Subcutaneous abdominal adipose tissue (tissue), 5 donors: Measurements from ENCODE around the gene CLSTN1.
A peak's percentile ranks its signal among the peaks of the same experiment; 100 is the strongest.
"Not testable (repeated sequence)": the region's sequence is repeated elsewhere in the genome, so short reads cannot be mapped to it uniquely, and the experiment has no call there.

Experiments used
- H3K27ac ChIP-seq: one replicate; pipeline ENCODE4 v1.7.0; 2013; ENCODE audit warnings: low read depth, mild to moderate bottlenecking, inconsistent platforms, low read length, moderate library complexity
- H3K27me3 ChIP-seq, 5 donors: one replicate each; pipeline ENCODE4 v1.7.0; 2013; ENCODE audit warnings: low read length in 5 of 5, inconsistent platforms in 1 of 5; ENCODE audit not compliant: control insufficient read depth in 5 of 5, insufficient read depth in 4 of 5
- H3K36me3 ChIP-seq, 5 donors: one replicate each; pipeline ENCODE4 v1.7.0; 2013; ENCODE audit warnings: low read length in 5 of 5; ENCODE audit not compliant: control insufficient read depth in 5 of 5, insufficient read depth in 5 of 5
- H3K4me1 ChIP-seq, 5 donors: one replicate each; pipeline ENCODE4 v1.7.0; 2013; ENCODE audit warnings: low read length in 5 of 5, mild to moderate bottlenecking in 3 of 5, moderate library complexity in 1 of 5; ENCODE audit not compliant: control insufficient read depth in 5 of 5, insufficient read depth in 5 of 5
- H3K4me3 ChIP-seq, 5 donors: one replicate each; pipeline ENCODE4 v1.7.0; 2013; ENCODE audit warnings: low read length in 5 of 5, low read depth in 1 of 5
- H3K9ac ChIP-seq, 5 donors: one replicate each; pipeline ENCODE4 v1.7.0; 2013; ENCODE audit warnings: low read length in 5 of 5, mild to moderate bottlenecking in 4 of 5, moderate library complexity in 3 of 5
- H3K9me3 ChIP-seq, 5 donors: one replicate each; pipeline ENCODE4 v1.7.0; 2013; ENCODE audit warnings: low read length in 5 of 5; ENCODE audit not compliant: control insufficient read depth in 5 of 5
- donor health status: healthy.
- donor health status: healthy.
- donor health status: healthy.
- donor health status: healthy.
- donor health status: healthy.

CLSTN1 gene

GRCh38 chr1:9760824-9761223 lies 62.9 kb downstream of the CLSTN1 start:
- no peak overlapping the region for H3K4me3 ChIP-seq
- no peaks in the 10 kb centered on the region for H3K9me3 ChIP-seq
- peaks cover 0 to 5% (median 4%) of the 10 kb centered on the region in 5 donors for H3K4me1 ChIP-seq
- H3K9ac ChIP-seq, result no peak overlapping the region
- peaks cover 0 to 2% (median 0%) of the 10 kb centered on the region in 5 donors for H3K36me3 ChIP-seq
- no peak overlapping the region for H3K27ac ChIP-seq
- H3K27me3 ChIP-seq, result no peaks in the 10 kb centered on the region

DNA sequence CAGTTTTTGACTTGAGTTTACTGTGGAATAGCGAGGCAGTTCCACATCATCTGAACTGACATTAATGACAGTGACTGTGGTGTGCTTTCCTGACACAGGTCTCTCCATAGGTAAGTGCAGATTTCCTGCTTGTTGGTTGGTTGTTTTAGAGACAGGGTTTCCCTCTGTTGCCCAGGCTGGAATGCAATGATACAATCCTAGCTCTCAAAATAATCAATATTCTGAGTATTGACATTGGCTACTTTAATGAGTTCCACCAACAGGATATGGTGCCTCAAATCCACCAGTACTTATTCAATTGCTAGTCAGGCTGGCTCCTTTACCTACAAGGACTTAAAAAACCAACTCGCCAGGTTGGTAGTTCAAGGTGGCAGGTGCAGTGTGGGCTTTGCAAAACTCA lies 63.8 kb downstream of the CLSTN1 start:
- H3K4me3 ChIP-seq, result no peak overlapping the region
- peaks cover 0 to 2% (median 0%) of the 10 kb centered on the region in 5 donors for H3K36me3 ChIP-seq
- peaks cover 0 to 10% (median 4%) of the 10 kb centered on the region in 5 donors for H3K4me1 ChIP-seq
- no peaks in the 10 kb centered on the region for H3K27me3 ChIP-seq
- no peak overlapping the region for H3K9ac ChIP-seq
- H3K9me3 ChIP-seq, result no peaks in the 10 kb centered on the region
- H3K27ac ChIP-seq, result no peak overlapping the region

DNA sequence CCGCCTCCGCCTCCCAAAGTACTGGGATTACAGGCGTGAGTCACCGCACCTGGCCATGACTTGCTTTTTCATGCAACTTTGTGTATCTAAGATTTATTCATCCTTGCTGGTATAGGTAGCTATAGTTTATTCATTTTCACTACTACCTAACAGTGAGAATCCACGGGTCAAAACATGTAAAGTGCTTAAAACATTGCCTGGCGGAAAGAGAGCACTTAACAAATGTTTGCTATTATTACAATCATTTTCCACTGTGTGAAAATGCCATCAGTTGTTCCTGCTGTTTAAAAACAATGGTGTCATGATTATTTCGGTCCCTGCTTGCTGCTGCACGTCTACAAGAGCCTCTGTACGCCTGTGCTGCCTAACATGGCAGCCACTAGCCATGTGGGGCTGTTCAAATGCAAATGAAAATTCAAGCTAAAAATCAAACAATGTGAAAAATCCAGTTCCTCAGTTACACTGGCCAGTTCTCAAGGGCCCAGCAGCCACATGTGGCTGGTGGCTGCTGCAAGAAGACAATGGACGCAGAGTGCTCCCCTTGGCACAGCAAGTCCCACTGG lies 65.1 kb downstream of the CLSTN1 start:
- H3K27ac ChIP-seq, result no peak overlapping the region
- H3K4me1 ChIP-seq, result peaks cover 0 to 6% (median 0%) of the 10 kb centered on the region in 5 donors
- no peak overlapping the region for H3K4me3 ChIP-seq
- no peaks in the 10 kb centered on the region for H3K9me3 ChIP-seq
- no peaks in the 10 kb centered on the region for H3K27me3 ChIP-seq
- no peak overlapping the region for H3K9ac ChIP-seq
- peaks cover 0 to 3% (median 0%) of the 10 kb centered on the region in 5 donors for H3K36me3 ChIP-seq

DNA sequence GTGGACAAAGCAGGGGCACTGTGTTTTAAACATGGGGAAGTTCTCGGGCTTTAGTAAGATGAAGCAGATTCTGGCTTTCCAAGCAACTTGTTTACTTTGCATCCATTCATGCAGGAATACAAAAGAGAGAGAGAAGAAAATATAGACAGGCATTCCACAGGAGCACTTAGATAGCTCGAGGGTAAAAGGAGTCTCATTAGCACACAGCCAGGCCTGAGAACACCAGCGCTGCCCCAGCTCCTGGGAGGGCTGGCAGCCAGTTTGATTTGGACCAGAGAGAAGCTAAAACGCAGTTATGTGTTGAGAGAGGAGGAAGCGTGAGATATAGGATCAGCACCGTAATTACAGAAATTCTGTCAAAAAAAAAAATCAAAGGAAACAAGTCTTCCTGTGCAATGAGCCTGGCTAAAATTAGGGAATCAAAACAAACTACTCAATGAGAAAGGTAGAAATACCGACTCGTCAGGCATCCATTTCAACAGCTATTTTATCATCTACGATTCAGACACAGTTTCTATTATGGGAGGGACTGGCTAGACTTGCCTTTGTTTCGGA lies 68.2 kb downstream of the CLSTN1 start:
- no peaks in the 10 kb centered on the region for H3K27me3 ChIP-seq
- no peak overlapping the region for H3K4me3 ChIP-seq
- peak overlapping the region in 1 of 5 donors; percentile 48 for H3K9ac ChIP-seq
- H3K4me1 ChIP-seq, result peaks cover 0 to 6% (median 0%) of the 10 kb centered on the region in 5 donors
- H3K36me3 ChIP-seq, result peaks cover 0 to 16% (median 8%) of the 10 kb centered on the region in 5 donors
- H3K27ac ChIP-seq, result no peak overlapping the region
- H3K9me3 ChIP-seq, result no peaks in the 10 kb centered on the region

DNA sequence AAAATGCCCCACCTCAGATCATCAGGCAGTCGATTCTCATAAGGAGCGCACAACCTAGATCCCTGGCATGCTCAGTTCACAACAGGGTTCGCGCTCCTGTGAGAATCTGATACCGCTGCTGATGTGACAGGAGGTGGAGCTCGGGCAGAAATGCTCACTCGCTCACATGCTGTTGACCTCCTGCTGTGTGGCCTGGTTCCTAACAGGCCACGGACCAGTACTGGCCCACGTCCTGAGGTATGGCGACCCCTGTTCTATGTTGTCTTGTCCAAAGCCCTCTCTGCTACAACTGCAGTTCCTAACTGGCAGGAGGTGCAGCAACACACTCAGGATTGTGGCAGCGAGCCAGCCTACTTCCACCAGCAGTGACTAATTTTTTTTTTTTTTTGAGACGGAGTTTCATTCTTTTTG lies 70.6 kb downstream of the CLSTN1 start:
- Histone ChIP-seq H3K36me3 (peaks cover 0 to 35% (median 15%) of the 10 kb centered on the region in 5 donors), H3K9me3 (no peaks in the 10 kb centered on the region), H3K4me3 (no peak overlapping the region), H3K27ac (no peak overlapping the region), H3K9ac (no peak overlapping the region), H3K27me3 (no peaks in the 10 kb centered on the region), H3K4me1 (peaks cover 0 to 6% (median 0%) of the 10 kb centered on the region in 5 donors)

- Histone ChIP-seq H3K27ac (no peak overlapping the region), H3K27me3 (no peaks in the 10 kb centered on the region), H3K9ac (no peak overlapping the region), H3K4me3 (no peak overlapping the region), H3K9me3 (no peaks in the 10 kb centered on the region), H3K4me1 (peaks cover 0 to 6% (median 0%) of the 10 kb centered on the region in 5 donors), H3K36me3 (peaks cover 0 to 35% (median 15%) of the 10 kb centered on the region in 5 donors)
Observed at GRCh38 chr1:9751971-9752370, 71.8 kb downstream of the CLSTN1 start.

GRCh38 chr1:9749361-9749760 lies 74.4 kb downstream of the CLSTN1 start:
- Histone ChIP-seq H3K27me3 (no peaks in the 10 kb centered on the region), H3K27ac (no peak overlapping the region), H3K9me3 (no peaks in the 10 kb centered on the region), H3K36me3 (peaks cover 0 to 43% (median 17%) of the 10 kb centered on the region in 5 donors), H3K4me3 (no peak overlapping the region), H3K4me1 (no peaks in the 10 kb centered on the region), H3K9ac (no peak overlapping the region)

DNA sequence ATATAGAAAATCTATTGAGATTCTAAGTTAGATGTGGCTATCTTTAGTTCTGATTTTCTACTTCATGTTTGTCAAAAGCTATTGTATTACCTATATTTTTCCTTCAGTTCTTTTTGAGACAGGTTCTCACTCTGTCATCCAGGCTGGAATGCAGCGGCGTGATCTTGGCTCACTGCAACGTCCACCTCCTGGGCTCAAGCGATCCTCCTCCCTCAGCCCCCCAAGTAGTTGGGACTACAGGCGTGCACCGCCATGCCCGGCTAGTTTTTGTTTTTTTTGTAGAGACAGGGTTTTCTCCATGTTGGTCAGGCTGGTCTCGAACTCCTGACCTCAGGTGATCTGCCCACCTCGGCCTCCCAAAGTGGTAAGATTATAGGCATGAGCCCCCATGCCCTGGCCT lies 75.4 kb downstream of the CLSTN1 start:
- H3K9ac ChIP-seq, H3K27ac ChIP-seq, H3K9me3 ChIP-seq, H3K27me3 ChIP-seq, H3K4me1 ChIP-seq, H3K4me3 ChIP-seq: not testable (repeated sequence)
- H3K36me3 ChIP-seq, result peaks cover 0 to 53% (median 26%) of the 10 kb centered on the region in 5 donors

DNA sequence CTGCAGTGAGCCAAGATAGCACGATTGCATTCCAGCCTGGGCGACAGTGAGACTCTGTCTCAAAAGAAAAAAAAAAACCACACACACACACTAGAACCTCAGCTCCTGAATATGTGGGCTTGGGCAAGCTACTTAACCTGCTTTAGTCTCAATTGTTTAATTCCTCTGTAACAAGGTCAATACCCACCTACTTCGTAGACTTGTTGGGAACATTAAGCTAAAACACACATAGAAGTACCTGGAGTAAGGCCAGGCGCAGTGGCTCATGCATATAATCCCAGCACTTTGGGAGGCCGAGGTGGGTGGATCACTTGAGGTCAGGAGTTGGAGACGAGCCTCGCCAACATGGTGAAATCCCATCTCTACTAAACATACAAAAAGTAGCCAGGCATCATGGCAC lies 77.1 kb downstream of the CLSTN1 start:
- Histone ChIP-seq H3K9ac (no peak overlapping the region), H3K27me3 (no peaks in the 10 kb centered on the region), H3K4me1 (no peaks in the 10 kb centered on the region), H3K4me3 (no peak overlapping the region), H3K9me3 (no peaks in the 10 kb centered on the region), H3K27ac (no peak overlapping the region), H3K36me3 (peaks cover 0 to 58% (median 32%) of the 10 kb centered on the region in 5 donors)

- Histone ChIP-seq H3K27ac (no peak overlapping the region), H3K9me3 (no peaks in the 10 kb centered on the region), H3K27me3 (no peaks in the 10 kb centered on the region), H3K36me3 (peaks cover 0 to 59% (median 32%) of the 10 kb centered on the region in 5 donors), H3K4me3 (no peak overlapping the region), H3K9ac (no peak overlapping the region), H3K4me1 (no peaks in the 10 kb centered on the region)
Observed at GRCh38 chr1:9746211-9746610, 77.6 kb downstream of the CLSTN1 start.
